OCI-M1 (cell line): ENCODE measurements around the gene ELF2.
"Not testable (repeated sequence)": the region's sequence is repeated elsewhere in the genome, so short reads cannot be mapped to it uniquely, and the experiment has no call there.

Experiments
- DNase-seq: peaks from one replicate; lab custom pipeline; 2025; lab: John Stamatoyannopoulos, UW

Gene ELF2

DNA sequence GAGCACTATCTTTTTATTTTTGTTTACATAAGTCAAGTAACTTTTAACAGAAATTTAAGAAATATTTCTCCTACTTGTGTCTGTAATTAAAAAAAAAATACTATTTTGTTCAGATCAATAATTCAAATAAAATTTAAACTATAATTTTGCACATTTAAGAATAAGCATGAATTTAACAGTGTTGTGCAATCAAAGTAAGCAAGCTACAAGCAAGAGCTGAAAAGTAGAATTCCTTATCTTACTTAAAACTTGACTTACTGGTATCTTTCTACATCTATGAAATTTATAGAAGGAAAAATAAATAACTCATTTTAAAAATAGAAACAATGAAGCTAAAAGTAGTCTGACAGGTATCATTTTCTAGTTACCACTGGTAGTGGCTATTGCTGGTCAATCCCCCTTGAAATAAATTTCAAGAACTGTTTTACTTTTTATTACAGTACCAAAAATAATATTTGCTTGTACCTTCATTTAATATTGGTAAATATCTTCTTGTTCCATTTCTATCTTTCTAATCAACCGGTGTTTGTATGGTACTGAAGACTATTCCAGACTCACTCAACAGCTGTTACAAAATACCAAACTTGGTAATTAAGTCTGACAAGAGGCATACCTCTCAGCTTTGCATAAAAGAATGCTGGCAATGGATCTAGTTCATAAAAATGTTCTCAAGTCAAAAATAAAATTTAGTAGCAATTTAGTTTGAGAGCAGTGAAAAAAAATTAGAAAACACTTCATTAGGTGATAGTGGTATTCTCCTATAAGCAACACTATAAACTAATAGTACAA lies 99.3 kb downstream of the ELF2 start:
- no peak for DNase-seq

DNA sequence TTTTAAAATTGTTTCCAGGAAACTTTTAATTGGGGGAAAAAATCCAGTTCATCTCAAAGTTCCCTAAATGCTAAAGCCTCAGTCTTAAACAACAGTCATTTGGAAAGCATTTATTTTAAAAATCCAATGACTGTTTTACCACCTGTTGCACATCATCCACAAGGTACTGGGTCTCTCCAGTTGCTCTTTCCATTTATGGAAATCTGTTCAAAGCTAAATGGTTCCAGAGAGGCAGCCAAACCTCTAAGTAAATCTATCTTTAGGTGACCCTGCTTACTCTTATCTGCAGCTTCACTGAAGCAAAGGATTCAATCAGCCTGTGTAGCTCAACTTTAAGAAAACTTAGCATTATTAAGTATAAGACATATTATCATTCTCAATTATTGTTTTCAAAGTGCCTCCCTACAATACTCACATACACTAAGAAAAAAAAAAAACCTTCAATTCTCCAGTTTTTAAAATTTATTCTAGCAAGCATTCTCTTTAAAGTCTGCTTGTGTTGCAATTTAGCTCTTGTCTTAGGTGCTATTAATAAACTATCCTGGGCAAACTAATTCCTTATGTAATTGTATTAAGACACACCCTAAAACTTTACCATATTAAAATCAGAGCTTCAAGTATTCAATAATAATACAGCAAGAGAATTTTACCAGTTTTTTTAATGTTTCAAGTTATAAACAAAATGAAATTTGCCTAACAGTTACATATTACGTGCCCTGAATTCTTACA lies 100.8 kb downstream of the ELF2 start:
- no peak for DNase-seq

DNA sequence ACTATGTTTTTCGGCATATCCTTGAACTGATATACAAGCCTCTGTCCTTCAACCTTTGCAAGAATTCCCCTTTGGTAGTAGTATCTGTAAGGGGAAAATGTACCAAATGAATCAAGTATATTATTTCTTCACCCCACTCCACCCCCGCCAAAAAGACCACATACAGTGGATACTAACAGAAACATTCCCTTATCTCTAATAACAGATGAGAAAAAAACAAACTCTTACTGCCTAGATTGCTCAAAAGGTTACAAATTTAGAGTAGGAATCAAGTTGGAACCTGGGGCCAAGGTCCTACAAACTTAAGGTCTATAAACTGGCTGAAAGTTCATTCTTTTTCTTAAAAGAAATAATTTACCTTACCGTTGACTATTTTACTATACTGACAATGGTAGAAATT lies 116.4 kb downstream of the ELF2 start:
- no peak for DNase-seq

DNA sequence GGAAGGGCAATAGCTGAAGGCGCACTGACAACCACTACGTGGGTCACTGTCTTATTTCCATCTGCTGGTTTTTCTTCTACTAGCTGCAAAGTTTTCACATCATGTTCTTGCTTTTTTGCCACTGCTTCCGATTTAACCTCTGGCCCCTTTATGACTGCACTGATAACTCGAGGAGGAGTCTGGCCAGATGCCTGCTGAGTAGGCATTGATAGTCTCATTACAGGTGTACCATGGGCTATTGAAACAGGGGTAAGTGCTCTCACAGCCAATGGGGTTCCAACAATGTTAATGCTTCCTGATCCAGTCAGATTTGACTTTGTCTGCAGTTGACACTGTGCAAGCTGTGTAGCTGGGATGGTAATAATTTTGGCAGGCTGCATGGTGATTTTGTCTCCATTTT lies 118.0 kb downstream of the ELF2 start:
- not testable (repeated sequence) for DNase-seq

DNA sequence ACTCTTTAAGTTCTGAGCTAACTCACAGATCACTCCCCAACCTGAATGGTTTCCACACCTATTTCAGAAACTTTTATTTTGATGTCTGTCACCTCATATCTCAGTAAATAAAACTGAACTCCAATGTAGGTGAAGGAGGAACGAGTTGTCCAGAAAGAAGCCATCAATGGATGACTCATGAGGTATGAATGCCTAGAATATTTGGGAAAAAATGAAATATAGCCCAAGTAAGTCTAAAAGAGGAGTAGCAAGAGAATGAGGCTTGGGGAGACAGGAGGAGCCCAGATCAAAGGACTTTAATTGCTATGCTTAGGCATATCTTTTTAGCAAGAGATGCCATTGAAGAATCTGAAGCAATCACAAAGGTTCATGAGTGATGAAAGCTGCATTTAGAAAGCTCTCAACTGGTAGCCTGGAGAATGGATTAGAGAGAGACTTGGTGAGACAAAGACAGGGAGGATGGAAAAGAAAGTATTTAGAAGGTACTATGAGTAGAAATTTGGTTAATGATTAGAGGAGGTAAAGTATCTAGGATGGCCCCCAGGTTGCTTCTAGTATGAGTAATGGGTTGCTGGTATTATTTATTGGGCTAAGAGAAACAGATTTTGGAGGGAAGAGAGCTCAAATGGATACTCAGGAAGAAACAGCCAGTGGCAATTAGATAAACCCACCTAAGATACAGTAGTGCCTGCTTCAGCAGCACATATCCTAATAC lies 122.1 kb downstream of the ELF2 start:
- no peak for DNase-seq

DNA sequence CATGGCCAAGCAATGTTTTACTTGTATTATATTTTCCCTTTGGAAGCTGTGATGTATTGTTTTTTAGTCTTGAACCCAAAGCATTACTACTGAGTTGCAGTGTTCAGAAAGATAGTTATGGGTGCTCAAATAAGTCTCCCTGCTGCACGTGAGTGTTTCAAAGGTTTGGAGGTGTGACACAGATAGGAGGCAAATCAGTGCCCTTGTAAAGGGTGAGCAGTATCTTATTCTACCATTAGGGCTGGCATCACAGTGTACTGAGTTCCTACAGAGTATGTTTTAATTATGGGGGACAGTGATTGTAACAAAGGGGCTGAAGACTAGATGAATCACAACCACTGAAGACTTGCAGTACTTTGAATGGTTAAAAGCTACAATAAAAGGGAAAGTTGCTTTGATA lies 123.1 kb downstream of the ELF2 start:
- DNase-seq = no peak

DNA sequence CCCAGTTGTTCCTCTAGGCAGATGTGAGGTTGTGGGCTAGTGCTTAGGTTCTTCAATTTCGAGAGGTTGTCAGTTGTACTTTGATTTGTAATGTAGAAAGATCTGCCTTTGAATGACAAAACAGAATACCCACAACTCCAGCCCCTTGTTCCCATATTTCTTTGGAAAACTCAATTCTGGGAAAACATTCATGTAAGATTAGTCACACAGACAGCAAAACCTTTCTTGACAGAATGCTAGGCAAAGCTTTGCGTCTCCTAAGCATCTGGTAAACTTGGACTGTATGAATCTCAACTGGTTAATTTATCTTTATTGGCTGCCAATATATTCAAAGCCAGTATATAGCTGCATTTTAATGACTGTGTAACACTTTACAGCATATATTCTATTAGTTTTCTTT lies 126.6 kb downstream of the ELF2 start:
- no peak for DNase-seq

DNA sequence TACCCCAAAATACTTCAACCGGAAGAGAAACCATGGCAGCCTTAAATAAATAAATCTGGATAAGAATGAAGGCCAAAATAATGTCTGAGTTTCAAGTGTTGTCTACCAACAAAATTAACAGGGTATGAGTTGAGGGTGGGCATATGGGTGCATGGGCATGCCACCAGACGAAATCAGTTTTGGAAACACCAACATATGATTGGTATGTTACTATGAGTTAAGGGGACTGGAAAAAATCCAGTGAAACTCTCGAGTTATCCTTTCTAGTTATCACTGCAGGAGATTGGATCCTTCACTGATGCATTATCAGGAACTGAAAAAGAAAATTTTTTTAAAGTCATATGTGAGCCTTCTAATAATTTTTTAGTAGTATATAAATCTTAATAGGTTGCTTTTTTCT lies 129.0 kb downstream of the ELF2 start:
- DNase-seq = no peak

DNA sequence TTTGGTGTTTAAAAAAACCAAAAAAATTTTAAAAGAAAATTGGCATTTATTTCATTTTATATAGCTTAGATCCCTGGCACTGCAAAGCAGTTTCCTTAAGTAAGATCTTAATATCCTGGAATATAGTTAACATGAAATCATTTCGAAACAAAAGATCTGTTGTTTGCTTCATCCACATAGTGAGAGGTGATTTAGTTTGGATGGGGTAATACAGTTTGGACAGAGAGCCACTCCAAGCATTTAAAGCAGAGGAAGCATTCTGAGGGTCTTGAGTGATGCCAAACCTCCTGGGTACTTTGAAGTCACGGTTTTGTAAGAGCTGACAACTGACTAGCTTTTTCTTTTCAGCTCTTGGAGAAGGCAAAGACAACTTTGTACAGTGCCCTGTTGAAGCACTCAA lies 132.7 kb downstream of the ELF2 start:
- no peak for DNase-seq

DNA sequence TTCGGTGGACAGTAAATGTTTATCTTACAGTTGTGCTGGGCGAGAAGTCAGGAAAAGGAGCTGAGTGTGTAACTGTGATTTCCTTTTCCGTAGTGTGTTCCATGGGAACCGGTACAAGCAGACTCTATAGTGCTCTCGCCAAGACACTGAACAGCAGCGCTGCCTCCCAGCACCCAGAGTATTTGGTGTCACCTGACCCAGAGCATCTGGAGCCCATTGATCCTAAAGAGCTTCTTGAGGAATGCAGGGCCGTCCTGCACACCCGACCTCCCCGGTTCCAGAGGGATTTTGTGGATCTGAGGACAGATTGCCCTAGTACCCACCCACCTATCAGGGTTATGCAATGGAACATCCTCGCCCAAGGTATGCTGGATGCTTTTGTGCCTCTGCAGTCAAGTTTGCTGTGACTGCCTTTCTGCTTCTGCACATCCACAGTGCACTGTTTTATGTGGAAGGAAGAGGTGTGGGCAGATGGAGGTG lies 134.0 kb downstream of the ELF2 start:
- DNase-seq = no peak

DNA sequence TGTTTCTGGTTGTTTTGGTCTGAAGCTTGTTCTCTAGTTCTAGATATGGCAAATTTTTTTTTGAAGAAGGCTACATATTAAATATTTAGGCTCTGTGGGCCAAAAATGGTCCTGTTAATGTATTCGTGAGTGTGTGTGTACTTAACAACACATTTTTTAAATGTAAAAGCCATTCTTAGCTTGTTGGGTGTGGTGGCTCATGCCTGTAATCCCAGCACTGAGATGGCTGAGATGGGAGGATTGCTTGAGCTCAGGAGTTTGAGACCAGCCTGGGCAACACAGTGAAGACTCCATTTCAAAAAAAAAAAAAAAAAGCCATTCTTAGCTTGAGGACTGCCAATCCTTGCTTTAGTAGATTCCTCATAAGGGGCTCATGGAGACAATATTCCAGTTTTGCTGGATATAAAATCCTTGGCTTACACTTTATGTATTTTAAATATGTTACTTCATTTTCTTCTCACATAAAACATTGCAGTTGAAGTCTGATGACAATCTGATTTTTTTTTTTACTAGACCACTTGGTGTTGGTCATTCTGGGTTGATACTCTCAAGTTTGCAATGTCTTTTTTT lies 138.1 kb downstream of the ELF2 start:
- DNase-seq = no peak

DNA sequence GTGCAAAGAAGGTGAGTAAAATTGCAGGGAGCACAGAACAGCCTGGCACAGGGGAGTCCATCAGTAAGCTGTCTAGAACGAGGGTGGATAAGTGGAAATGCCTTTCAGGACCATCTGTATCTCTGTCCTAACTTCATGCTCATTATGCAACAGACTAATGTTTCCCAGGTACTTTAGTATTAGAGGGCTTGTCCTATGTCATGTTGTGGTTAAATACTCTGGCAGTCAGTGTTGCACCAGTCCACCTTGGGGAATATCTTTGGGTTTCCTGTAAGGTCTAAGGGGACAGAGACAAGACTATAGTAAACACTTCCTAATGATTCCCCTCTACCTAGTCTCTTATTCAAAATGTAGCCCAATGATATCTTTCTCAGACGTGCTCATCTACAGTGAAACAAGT lies 140.1 kb downstream of the ELF2 start:
- DNase-seq = no peak

DNA sequence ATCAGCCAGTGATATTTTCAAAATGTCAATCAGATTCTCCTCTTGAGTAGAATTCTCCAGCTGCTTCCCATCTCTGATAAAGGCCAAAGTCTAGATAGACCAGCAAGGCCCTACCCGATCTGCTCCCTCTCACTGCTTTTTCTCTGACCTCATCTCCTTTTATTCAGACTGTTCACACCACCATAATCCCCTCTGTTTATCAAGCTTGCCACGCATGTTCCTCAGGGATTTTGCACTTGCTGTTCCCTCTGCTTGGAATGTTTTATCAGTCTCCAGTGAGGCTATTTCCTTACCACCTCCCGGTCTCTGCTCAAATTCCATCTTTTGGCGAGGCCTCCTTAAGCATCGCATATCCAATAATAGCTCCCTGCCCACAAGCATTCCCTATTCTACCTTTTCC lies 141.4 kb downstream of the ELF2 start:
- DNase-seq = no peak

DNA sequence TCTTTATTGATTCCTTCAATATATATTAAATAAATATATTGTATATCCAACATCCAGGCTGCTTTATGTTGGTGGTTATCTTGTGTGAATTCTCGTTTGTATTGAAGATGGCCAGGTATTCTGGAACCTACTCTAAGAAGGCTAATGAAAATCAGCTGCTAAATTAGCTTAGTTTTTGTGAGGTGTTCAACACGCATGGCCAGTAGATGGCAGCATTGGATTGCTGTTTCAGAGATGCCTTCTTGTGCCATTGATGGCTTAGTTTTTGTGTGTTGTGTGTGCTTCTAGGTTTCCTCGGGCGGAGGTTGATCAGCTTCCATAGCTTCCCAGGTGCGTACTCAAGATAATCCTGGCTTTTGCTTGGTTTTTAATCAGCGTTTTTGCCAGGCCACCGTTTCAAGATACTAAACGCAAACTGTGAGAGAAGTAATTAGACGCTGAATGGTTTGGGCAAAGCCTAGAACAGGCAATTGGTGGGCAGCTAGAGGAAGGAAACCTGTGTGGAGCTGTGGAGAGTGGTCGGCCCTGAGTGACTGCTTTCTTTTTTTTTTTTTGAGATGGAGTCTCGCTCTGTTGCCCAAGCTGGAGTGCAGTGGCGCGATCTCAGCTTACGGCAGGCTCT lies 146.3 kb downstream of the ELF2 start:
- peak; percentile 86 for DNase-seq

DNA sequence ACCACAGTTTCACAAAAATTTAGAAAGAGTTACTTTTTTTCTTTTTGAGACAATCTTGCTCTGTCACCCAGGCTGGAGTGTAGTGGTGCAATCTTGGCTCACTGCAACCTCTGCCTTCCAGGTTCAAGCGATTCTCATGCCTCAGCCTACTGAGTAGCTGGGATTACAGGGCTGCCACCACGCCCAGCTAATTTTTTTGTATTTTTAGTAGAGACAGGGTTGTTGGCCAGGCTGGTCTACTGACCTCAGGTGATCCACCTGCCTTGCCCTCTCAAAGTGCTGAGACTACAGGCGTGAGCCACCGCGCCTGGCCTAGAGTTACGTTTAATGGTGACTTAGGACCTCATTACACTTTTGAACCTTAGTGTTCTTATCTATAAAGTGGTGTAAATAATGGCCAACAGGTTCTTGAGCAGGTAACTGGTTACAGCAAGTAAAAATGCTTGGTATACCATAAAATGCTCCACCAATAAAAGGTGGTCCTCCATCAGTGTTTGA lies 147.1 kb downstream of the ELF2 start:
- not testable (repeated sequence) for DNase-seq

DNA sequence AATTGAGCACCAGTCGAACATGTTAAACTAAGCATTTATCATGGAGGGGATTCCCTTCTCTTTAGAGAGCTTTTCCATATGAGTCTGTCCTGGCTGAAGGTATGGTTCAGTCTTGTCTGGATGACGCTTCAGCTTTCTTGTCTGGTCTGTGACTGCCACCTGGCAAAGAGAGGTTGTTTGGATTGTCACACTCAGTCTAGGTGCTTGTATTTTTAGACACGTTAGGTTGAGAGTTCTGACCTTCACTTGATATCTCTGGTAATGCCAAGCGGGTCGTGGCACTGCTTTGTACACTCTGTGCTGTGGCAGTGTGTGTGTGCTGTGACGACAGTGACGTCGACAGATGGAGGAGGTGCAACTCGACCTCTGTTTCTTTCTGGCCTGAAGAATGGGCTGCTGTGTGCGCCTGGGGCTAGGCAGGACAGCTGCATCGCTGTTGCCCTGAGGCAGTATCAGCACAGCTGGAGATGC lies 148.8 kb downstream of the ELF2 start:
- no peak for DNase-seq

DNA sequence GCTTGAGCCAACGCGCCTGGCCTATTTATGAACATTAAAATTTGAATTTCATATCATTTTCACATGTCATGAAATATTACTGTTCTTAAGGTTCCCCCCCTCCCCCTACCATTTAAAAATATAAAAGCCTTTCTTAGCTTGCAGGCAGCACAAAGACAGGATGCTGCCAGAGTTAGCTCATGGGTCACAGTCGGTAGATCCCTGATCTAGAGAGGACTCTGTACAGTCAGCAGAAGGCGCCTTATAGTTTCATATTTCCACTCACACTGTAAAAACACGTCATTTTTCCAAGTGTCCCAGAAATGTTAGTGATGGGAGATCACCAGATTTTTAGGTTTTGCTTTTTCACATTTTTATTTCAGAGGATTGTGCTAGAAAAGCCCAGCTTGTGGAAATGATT lies 149.2 kb downstream of the ELF2 start:
- DNase-seq = no peak

DNA sequence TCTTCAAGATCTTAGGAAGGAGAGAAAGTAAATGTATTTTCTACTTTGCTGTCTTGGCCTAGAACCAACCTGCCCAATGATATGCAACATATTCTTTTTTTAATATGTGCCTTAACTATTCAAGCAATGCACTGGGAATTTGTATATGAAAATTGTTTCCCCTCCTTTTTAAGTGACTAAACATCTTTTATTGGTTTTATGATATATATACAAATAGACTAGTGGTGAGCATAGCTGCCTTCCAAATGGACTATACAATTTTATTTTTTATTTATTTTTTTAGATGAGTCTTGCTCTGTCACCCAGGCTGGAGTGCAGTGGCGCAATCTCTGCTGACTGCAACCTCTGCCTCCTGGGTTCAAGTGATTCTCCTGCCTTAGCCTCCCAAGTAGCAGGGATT lies 151.2 kb downstream of the ELF2 start:
- DNase-seq = no peak

DNA sequence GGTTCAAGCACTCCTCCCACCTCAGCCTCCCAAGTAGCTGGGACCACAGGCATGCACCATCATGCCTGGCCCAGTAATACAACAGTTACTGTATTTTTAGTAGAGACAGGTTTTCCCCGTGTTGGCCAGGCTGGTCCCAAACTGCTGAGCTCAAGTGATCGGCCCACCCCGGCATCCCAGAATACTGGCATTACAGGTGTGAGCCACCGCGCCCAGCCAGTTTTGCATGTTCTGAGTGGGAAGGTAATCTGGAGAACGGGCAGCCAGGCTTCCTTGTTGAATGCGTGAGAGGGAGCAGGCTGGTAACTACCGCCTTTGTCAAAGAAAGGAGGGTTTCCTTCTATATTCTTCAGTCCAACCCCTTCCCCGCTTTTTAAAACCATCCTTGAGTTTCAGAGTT lies 152.3 kb downstream of the ELF2 start:
- DNase-seq = no peak

DNA sequence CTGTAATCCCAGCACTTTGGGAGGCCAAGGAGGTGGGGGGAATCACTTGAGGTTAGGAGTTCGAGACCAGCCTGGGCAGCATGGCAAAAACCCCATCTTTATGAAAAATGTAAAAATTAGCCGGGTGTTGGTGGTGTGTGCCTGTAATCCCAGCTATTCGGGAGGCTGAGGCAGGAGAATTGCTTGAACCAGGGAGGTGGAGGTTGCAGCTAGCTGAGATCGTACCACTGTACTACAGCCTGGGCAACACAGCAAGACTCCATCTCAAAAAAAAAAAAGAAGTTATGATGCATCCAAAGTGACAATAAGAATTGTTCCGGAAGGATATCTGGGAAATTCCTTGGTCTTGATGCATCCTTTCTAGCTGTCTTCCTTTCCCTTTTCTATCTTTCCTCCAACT lies 154.2 kb downstream of the ELF2 start:
- DNase-seq = no peak

DNA sequence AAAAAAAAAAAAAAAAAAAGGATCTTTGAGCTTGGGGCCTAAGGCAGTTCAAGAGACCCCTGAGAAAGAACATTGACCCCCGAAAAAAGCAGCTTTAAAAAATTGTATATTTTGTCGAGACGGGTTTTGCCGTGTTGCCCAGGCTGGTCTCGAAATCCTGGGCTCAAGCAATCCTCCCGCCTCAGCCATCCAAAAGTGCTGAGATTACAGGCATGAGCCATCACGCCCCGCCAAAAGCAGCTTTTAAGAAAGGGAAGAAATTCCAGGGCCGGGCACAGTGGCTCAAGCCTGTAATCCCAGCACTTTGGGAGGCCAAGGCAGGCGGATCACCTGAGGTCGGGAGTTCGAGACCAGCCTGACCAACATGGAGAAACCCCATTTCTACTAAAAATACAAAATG lies 155.9 kb downstream of the ELF2 start:
- not testable (repeated sequence) for DNase-seq

DNA sequence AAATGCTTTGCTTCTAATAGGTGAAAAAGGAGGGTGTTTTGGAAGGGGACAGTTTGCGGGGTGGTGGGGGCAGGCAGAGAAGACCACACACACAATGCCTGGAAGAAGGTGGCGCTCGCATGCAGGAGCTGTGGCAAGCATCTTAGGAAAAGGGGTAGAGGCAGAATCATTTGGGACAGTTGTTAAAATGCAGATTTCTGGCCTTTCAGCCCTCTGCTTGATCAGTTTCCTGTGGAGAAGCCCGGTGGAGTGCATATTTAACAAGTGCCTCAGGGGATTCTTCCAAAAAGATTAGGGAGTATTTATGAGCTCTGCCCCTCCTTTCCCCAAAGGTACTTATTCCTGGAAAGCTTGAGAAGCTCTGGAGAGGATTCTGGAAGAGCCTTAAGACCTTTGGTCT lies 156.6 kb downstream of the ELF2 start:
- no peak for DNase-seq
